ENCODE results near the gene CMPK2.
"Not testable (repeated sequence)": the region's sequence is repeated elsewhere in the genome, so short reads cannot be mapped to it uniquely, and the experiment has no call there.

The CMPK2 gene

GRCh38 chr2:6865346-6866274 is at the start of gene CMPK2:
CMPK2 (minus strand) TSS chr2:6865907; CDS start chr2:6865696, 211 bp downstream.
- DNase-seq, result peak in 37 of 58 donors; percentile 11 to 72 (median 42)

GRCh38 chr2:6915399-6915798 is 49.7 kb upstream of the CMPK2 start:
- peak in 6 of 58 donors; percentile 25 to 64 (median 42) for DNase-seq

- DNase-seq, result no peak
These were observed 49.1 kb upstream of the CMPK2 start for GRCh38 chr2:6914828-6915227.

DNA sequence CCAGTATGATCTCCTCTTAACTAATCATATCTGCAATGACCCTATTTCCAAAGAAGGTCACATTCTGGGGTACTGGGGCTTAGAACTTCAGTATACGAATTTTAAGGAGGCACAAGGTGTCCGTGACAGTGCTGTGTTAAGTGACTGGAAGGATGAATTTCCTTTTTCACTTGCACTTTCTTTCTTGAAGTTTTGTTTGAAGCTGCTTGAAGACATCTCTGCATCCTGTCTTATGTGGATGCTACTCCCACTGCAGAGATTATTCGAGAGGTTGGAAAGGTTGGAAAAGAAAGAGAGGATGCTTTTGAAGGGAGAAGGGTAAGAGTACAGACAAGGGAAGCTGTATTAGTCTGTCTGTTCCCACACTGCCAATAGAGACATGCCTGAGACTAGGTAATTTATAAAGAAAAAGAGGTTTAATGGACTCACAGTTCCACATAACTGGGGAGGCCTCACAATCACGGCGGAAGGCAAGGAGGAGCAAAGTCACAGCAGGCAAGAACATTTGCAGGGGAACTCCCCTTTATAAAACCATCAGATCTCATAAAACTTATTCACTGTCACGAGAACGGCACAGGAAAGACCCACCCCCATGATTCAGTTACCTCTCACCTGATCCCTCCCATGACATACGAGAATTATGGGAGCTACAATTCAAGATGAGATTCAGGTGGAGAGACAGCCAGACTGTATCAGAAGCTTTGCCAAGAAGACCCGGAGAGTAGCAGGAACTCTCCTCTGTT is 47.9 kb upstream of the CMPK2 start:
- no peak for DNase-seq

- no peak for DNase-seq
These were observed 46.0 kb upstream of the CMPK2 start for GRCh38 chr2:6911721-6912120.

DNA sequence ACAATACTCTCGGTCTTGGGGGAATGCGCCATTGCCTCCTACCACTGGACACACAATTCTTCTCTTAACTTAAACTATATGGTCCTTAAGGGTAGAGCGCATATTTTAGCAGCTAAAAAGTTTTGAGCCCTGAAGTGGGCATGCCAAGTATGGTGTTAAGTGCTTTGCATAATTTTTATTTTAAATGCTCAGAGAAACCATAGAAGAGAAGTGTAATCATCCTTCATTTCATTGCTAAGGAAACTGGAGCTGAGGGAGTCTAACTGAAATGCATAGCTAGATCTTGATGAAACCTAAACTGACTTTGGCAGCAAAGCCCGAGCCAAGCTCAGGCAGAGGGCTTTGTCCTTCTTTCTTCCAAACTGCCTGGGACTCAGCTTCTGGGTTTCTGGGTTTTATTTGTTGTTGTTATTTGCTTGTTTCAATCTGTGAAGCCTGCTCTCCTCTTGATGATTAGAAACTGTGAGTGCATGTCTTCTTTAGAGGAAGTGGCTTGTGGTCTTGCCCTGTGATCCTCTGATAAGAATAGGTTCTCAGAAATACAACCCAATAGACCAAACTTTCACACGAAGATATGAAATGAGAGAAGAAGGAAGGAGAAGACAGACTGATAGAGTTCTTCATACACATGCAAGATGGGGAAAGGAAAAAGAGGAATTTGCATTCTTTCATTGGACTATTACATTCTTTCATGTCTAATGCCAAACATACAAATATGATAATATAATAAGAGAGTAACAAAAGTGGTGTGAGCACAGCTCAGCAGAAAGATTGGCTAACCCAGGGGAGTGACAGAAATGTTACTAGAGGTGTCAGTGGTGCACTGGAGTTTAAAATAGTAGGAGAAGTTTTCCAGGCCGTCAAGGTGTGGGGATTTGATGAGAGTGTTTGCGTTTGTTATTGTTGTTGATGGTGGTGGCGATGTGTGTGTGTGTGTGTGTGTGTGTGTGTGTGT is 44.0 kb upstream of the CMPK2 start:
- no peak for DNase-seq

GRCh38 chr2:6908291-6908690 is 42.6 kb upstream of the CMPK2 start:
- DNase-seq, result no peak

GRCh38 chr2:6906165-6906741 is 40.5 kb upstream of the CMPK2 start:
- DNase-seq, result no peak

- no peak for DNase-seq
These were observed 40.0 kb upstream of the CMPK2 start for GRCh38 chr2:6905668-6906067.

- not testable (repeated sequence) for DNase-seq
These were observed 36.9 kb upstream of the CMPK2 start for GRCh38 chr2:6902581-6902980.

GRCh38 chr2:6896930-6897759 is 31.4 kb upstream of the CMPK2 start:
- DNase-seq, result peak in 1 of 58 donors; percentile 38

GRCh38 chr2:6893876-6894482 is 28.3 kb upstream of the CMPK2 start:
- DNase-seq, result no peak

- no peak for DNase-seq
These were observed 23.0 kb upstream of the CMPK2 start for GRCh38 chr2:6888724-6889123.

DNA sequence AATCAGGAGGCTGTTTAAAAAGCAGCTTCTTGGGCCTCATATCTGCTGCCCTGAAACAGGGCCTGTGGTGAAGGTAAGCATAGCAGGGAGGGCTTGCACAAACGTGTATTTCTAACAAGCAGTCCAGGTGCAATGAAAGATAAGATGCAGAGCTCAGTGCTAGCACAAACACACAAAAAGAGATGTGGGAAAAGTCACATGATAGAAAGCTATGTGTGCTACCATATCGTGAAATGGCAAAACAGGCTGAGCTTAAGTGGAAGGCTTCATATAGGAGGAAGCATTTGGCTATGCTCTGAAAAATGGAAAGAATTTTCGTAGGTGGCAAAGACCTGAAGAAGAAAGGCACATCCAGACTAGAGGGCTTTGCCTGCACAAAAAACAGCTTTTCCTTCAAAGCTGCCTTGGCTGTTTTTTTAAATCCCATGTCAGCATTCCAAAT is 22.1 kb upstream of the CMPK2 start:
- no peak for DNase-seq

GRCh38 chr2:6885968-6886367 is 20.3 kb upstream of the CMPK2 start:
- no peak for DNase-seq

GRCh38 chr2:6885551-6885950 is 19.8 kb upstream of the CMPK2 start:
- DNase-seq, result no peak

DNA sequence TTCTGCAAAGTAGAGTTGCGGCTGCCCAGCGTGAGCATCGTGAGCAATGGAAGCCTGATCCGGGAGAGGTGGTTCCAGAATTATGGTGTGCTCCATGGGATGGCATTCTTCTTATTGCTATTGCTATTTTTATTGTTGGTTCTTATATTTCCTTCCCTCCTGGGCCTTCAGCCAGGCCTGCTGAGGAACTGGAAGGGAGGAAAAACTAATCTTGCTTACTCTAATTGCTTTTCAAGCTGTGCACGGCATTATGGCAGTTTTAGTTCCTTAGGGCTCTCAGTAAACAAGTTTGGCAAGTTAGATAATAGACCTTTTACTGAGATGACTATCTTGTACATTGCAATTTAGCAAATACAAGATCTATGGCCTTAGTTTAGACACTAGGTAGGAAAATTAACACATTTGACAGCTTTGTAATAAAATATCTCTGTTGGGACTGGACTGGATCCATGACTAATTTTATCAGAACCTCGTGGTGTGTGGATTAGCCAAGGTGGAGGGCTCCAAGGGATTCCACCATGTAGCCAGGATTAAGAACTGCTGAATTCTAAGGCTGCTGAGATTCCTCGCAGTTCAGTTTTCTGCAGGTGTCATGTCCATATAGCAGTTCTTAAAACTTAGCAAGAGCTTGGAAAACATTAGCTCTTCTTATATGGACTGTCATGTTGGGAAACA is 17.9 kb upstream of the CMPK2 start:
- no peak for DNase-seq

GRCh38 chr2:6881516-6881915 is 15.8 kb upstream of the CMPK2 start:
- no peak for DNase-seq

DNA sequence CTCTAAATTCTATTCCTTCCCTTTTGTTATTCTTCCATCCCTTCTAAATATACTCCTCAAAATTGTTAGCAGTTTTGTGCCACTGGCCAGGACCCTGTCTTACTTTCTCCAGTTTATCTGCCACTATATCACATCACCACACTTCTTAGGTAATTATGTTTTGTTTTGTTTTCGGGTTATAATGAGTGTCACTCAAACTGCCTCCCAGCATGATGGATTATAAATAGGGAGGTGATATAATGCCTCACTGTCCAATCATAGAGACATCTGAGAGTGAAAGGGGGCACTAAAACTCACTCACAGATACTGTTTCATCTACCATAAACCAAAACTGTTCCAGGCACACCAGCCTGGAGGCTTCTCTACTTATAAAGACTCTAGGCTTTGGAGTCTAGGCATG is 15.3 kb upstream of the CMPK2 start:
- DNase-seq, result no peak
